DOHH2 (cell line): ENCODE data around the gene MKRN2OS.
"Not testable (repeated sequence)": the region's sequence is repeated elsewhere in the genome, so short reads cannot be mapped to it uniquely, and the experiment has no call there.

Source experiments
- H3F3A ChIP-seq: fragments of 200-600 bp; sonication (generic), shearing (Covaris generic); 2 replicates; pipeline ENCODE4 v1.6.0; 2016; ENCODE audit warnings: antibody characterized with exemption, mild to moderate bottlenecking; ENCODE audit not compliant: control insufficient read depth, insufficient read depth
- H3K27ac ChIP-seq: fragments of 200-600 bp; sonication (generic); 2 replicates; pipeline ENCODE4 v1.5.1; 2014; ENCODE audit warnings: low read depth, mild to moderate bottlenecking, low read length, moderate library complexity
- H3K27me3 ChIP-seq: fragments of 200-600 bp; sonication (generic); 2 replicates; pipeline ENCODE4 v1.6.1; 2014; ENCODE audit warnings: mild to moderate bottlenecking, low read length, mixed read lengths; ENCODE audit not compliant: control insufficient read depth
- H3K36me3 ChIP-seq: fragments of 200-600 bp; sonication (generic); 2 replicates; pipeline ENCODE4 v1.6.1; 2014; ENCODE audit warnings: mild to moderate bottlenecking, low read length, moderate library complexity, mixed read lengths; ENCODE audit not compliant: control insufficient read depth
- H3K4me1 ChIP-seq: fragments of 200-600 bp; sonication (generic); 2 replicates; pipeline ENCODE4 v1.6.1; 2014; ENCODE audit warnings: mild to moderate bottlenecking, low read length, mixed read lengths; ENCODE audit not compliant: control insufficient read depth
- H3K4me2 ChIP-seq: fragments of 200-600 bp; sonication (generic); 2 replicates; pipeline ENCODE4 v1.6.0; 2014; ENCODE audit warnings: mild to moderate bottlenecking, low read length, moderate library complexity
- H3K4me3 ChIP-seq: fragments of 200-600 bp; sonication (generic); 2 replicates; pipeline ENCODE4 v1.5.1; 2014; ENCODE audit warnings: mild to moderate bottlenecking, low read length, mixed read lengths
- H3K79me2 ChIP-seq: fragments of 200-600 bp; sonication (generic); 2 replicates; pipeline ENCODE4 v1.6.1; 2014; ENCODE audit warnings: mild to moderate bottlenecking, low read length, mixed read lengths; ENCODE audit not compliant: control insufficient read depth
- H3K9me2 ChIP-seq: fragments of 200-600 bp; sonication (generic); replicated peaks from 2 replicates; pipeline ENCODE4 v1.6.1; 2014; ENCODE audit warnings: mild to moderate bottlenecking, low read length, mixed read lengths; ENCODE audit not compliant: control insufficient read depth
- H3K9me3 ChIP-seq: fragments of 200-600 bp; sonication (generic); 2 replicates; pipeline ENCODE4 v1.6.1; 2014; ENCODE audit warnings: antibody characterized with exemption, low read length, mixed read lengths; ENCODE audit not compliant: control insufficient read depth, insufficient read depth
- H4K20me1 ChIP-seq: fragments of 200-600 bp; sonication (generic); 2 replicates; pipeline ENCODE4 v1.6.0; 2014; ENCODE audit warnings: low read depth, mild to moderate bottlenecking, antibody characterized with exemption, low read length, moderate library complexity; ENCODE audit not compliant: control insufficient read depth, insufficient read depth
- EZH2phosphoT487 ChIP-seq: fragments of 200-600 bp; sonication (generic); IDR thresholded peaks from 2 replicates; pipeline ENCODE4 v1.6.1; 2017; ENCODE audit warnings: borderline replicate concordance, mild to moderate bottlenecking, antibody characterized with exemption, low read length, moderate library complexity, mixed read lengths
- TF ChIP-seq, protein P1 (sequence below): fragments of 200-600 bp; sonication (generic); IDR thresholded peaks from one replicate; pipeline ENCODE4 v1.5.1; 2014; ENCODE audit warnings: antibody characterized with exemption, mild to moderate bottlenecking, low read depth, low read length; ENCODE audit not compliant: poor library complexity, severe bottlenecking

The MKRN2OS gene

DNA sequence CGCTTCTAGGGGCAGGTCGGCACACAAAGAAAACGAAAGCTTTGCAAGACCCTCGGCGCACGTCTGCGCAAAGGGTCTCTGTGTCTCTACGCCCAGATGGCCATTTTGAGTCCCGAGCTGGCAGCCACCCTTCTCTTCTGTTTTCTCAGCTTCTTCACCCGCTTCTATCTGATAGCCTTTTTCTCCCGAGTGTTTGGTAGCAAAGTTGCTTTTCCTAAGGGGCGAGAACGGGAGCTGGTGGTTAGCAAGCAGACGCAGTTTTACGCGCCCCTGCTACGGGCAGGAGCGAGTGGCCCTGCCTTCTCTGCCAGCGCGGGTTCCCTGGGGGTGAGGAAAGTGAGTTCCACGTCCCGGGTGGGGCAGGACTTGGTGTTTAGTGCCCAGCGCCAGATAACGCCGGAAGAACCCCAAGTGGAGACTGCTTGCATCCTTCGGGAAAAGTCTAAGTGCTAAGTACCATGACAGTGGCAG is 8.7 kb upstream of the MKRN2OS start:
- Histone ChIP-seq H3F3A (peaks cover 4% of the 10 kb centered on the region; the same call in 1 of the 2 replicates), H3K27me3 (peaks cover 8% of the 10 kb centered on the region), H3K4me1 (peaks cover 20% of the 10 kb centered on the region), H3K4me3 (peak overlapping the region; percentile 77), H4K20me1 (peaks cover 13% of the 10 kb centered on the region), H3K36me3 (peaks cover 4% of the 10 kb centered on the region; the same call in 1 of the 2 replicates), H3K9me3 (no peaks in the 10 kb centered on the region), H3K9me2 (no peaks in the 10 kb centered on the region), H3K4me2 (peak overlapping the region; percentile 76), H3K27ac (no peak overlapping the region), H3K79me2 (peaks cover 21% of the 10 kb centered on the region)
- TF ChIP-seq EZH2phosphoT487 = no peak
- TF ChIP-seq, protein P1, sequence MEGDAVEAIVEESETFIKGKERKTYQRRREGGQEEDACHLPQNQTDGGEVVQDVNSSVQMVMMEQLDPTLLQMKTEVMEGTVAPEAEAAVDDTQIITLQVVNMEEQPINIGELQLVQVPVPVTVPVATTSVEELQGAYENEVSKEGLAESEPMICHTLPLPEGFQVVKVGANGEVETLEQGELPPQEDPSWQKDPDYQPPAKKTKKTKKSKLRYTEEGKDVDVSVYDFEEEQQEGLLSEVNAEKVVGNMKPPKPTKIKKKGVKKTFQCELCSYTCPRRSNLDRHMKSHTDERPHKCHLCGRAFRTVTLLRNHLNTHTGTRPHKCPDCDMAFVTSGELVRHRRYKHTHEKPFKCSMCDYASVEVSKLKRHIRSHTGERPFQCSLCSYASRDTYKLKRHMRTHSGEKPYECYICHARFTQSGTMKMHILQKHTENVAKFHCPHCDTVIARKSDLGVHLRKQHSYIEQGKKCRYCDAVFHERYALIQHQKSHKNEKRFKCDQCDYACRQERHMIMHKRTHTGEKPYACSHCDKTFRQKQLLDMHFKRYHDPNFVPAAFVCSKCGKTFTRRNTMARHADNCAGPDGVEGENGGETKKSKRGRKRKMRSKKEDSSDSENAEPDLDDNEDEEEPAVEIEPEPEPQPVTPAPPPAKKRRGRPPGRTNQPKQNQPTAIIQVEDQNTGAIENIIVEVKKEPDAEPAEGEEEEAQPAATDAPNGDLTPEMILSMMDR = no peak

DNA sequence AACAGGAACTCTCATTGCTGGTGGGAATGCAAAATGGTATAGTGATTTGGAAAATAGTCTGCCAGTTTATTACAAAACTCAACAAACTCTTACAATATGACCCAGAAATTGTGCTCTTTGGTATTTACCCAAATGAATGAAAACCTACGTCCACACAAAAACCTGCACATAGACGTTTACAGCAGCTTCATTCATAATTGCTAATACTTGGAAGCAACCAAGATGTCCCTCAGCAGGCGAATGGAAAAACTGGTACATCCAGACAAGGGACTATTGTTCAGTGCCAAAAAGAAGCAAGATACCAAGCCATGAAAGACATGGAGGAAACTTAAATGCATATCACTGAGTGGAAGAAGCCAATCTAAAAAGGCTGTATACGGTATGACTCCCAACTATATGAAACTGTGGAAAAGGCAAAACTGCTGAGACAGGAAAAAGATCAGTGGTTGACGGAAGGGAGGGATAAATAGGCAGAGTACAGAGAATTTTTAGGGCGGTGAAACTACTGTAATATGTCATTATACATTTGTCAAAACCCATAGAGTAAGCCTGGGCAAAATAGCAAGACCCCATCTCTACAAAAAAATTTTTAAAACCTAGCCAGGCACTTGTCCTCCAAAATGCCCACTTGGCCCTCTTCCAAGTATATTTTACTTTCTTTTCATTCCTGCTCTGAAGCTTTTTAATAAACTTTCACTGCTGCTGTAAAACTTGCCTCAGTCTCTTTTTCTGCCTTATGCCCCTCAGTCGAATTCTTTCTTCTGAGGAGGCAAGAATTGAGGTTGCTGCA is 4.9 kb upstream of the MKRN2OS start:
- no peaks in the 10 kb centered on the region for H4K20me1 ChIP-seq
- TF ChIP-seq, protein P1 = no peak
- no peak for TF ChIP-seq EZH2phosphoT487
- peaks cover 8% of the 10 kb centered on the region for H3K27me3 ChIP-seq
- H3K4me1 ChIP-seq = no peaks in the 10 kb centered on the region
- peaks cover 4% of the 10 kb centered on the region; the same call in 1 of the 2 replicates for H3F3A ChIP-seq
- no peak overlapping the region for H3K4me3 ChIP-seq
- no peaks in the 10 kb centered on the region for H3K9me2 ChIP-seq
- H3K9me3 ChIP-seq = no peaks in the 10 kb centered on the region
- H3K36me3 ChIP-seq = no peaks in the 10 kb centered on the region
- no peak overlapping the region for H3K27ac ChIP-seq
- no peaks in the 10 kb centered on the region for H3K79me2 ChIP-seq
- no peak overlapping the region for H3K4me2 ChIP-seq

DNA sequence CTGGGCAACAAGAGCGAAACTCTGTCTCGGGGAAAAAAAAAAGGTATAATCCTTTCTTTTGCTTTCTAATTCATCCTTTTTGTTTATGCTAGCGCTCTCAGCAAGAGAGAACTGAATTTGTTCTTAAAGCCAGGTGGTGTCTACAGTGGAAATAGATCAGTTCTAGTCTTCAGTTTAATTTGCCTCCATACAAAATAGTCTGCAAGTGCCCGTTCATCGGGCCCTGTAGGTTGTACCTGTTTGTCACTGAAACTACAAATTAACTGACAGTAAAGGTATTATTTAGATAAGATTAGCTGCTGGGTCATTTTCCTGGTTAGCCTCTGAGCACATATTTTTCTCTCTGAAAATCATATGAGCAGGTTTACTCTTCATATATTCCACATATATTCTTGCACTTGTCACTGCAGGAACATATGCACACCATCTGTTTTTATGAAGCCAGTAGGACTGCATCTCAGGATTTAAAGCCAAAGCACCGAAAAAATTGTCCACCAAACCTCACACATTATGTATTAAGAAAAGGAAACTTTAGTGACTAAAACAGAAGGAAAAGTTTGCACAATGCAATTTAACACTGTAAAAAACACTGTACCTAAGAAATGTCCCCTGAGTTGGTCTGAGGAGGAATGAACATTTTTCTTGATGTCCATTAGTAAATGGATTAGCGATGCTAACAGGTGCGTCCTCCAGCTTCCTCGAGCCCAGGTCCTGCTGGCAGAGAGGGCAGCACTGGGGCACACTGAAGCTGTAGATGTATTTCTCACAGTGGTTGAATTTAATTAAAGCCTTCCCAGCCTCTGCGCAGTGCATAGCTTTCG is 437 bp downstream of the MKRN2OS start:
- no peak overlapping the region for H3K4me3 ChIP-seq
- H3K27ac ChIP-seq = no peak overlapping the region
- H3F3A ChIP-seq = 0 out of 2 replicates have a peak, but pooled peaks cover 2% of the 10 kb centered on the region

DNA sequence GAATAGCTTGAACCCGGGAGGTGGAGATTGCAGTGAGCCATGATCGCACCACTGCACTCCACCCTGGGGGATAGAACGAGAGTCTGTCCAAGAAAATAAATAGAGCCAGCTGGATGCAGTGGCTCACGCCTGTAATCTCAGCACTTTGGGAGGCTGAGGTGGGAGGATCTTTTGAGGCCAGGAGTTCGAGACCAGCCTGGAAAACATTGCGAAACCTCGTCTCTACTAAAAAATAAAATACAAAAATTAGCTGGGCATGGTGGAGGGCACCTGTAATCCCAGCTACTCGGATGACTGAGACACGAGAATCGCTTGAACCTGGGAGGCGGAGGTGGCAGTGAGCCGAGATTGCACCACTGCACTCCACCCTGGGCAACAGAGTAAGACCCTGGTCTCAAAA is 1.8 kb downstream of the MKRN2OS start:
- not testable (repeated sequence) for H3K9me2 ChIP-seq, H3K4me3 ChIP-seq, H3F3A ChIP-seq, H3K9me3 ChIP-seq, H3K79me2 ChIP-seq, H3K27ac ChIP-seq, H3K4me1 ChIP-seq, H4K20me1 ChIP-seq, H3K36me3 ChIP-seq, H3K4me2 ChIP-seq, H3K27me3 ChIP-seq

More for the DNA sequence above, 437 bp downstream of the MKRN2OS start:
- no peaks in the 10 kb centered on the region; the same call in 1 of the 2 replicates for H3K36me3 ChIP-seq
- no peaks in the 10 kb centered on the region for H3K4me1 ChIP-seq
- no peaks in the 10 kb centered on the region for H3K27me3 ChIP-seq
- TF ChIP-seq EZH2phosphoT487 = no peak
- TF ChIP-seq, protein P1 = no peak
- no peak overlapping the region for H3K4me2 ChIP-seq
- H3K9me2 ChIP-seq = no peaks in the 10 kb centered on the region
- H4K20me1 ChIP-seq = no peaks in the 10 kb centered on the region
- no peaks in the 10 kb centered on the region for H3K79me2 ChIP-seq
- H3K9me3 ChIP-seq = no peaks in the 10 kb centered on the region
